Epithelial cell of proximal tubule (primary cell): Measurements from ENCODE around the gene CCDC9. TPM values are rescaled to one million over a fixed set of nuclear protein-coding genes. Genes with fewer than 3 reads are reported as not detected.
"Not testable (repeated sequence)": the region's sequence is repeated elsewhere in the genome, so short reads cannot be mapped to it uniquely, and the experiment has no call there.

Source experiments
- DNase-seq: peaks from one replicate; pipeline ENCODE4 v3.0.0-alpha.2; 2011; ENCODE audit warnings: low read depth
- H3K4me3 ChIP-seq: 2 replicates; pipeline ENCODE4 v1.5.1; 2011; ENCODE audit warnings: low read depth, mild to moderate bottlenecking, low read length
- CTCF ChIP-seq: conservative IDR thresholded peaks from 2 replicates; pipeline ENCODE4 v1.5.1; 2012; ENCODE audit warnings: low read depth, mild to moderate bottlenecking, low read length
- total RNA-seq: library from RNA; depleted of rRNA; stranded (reverse); fragments of >200 nt; gene quantifications from 2 replicates; pipeline ENCODE4 v1.2.3, GENCODE V29; 2015

Gene CCDC9
- total RNA-seq, 1 donor from 2014 or later, result 17.8 TPM

- no peak for TF ChIP-seq CTCF
Observed at GRCh38 chr19:47283405-47284059, 27.2 kb downstream of the CCDC9 start.

GRCh38 chr19:47284324-47284899 lies 28.1 kb downstream of the CCDC9 start:
- peak; percentile 82 for TF ChIP-seq CTCF
- no peak for DNase-seq
- H3K4me3 ChIP-seq, result no peak overlapping the region

More at GRCh38 chr19:47283405-47284059, 27.2 kb downstream of the CCDC9 start:
- no peak overlapping the region for H3K4me3 ChIP-seq
- no peak for DNase-seq

GRCh38 chr19:47296036-47296435 lies 39.7 kb downstream of the CCDC9 start:
- no peak for DNase-seq
- peak; percentile 72 for TF ChIP-seq CTCF
- no peak overlapping the region for H3K4me3 ChIP-seq

GRCh38 chr19:47300867-47301266 lies 44.5 kb downstream of the CCDC9 start:
- not testable (repeated sequence) for DNase-seq, H3K4me3 ChIP-seq

GRCh38 chr19:47302249-47302648 lies 45.9 kb downstream of the CCDC9 start:
- TF ChIP-seq CTCF, result no peak
- DNase-seq, result no peak
- H3K4me3 ChIP-seq, result no peak overlapping the region

GRCh38 chr19:47303966-47304365 lies 47.6 kb downstream of the CCDC9 start:
- no peak for TF ChIP-seq CTCF
- no peak overlapping the region for H3K4me3 ChIP-seq
- no peak for DNase-seq

GRCh38 chr19:47305309-47305751 lies 49.0 kb downstream of the CCDC9 start:
- TF ChIP-seq CTCF, result peak; percentile 98
- H3K4me3 ChIP-seq, result no peak overlapping the region
- DNase-seq, result peak; percentile 88
